HFFc6 (cell line): ENCODE results near the gene TUBB2B. TPM values are rescaled to one million over a fixed set of nuclear protein-coding genes. Genes with fewer than 3 reads are reported as not detected.
A peak's percentile ranks its signal among the peaks of the same experiment; 100 is the strongest.
"Not testable (repeated sequence)": the region's sequence is repeated elsewhere in the genome, so short reads cannot be mapped to it uniquely, and the experiment has no call there.

ENCODE experiments used
- DNase-seq: peaks from one replicate; pipeline ENCODE4 v3.0.0-alpha.2; 2018
- H3K27ac Mint-ChIP-seq: 2 replicates; pipeline ENCODE4 v1.8.0; 2020; ENCODE audit warnings: mild to moderate bottlenecking, mixed read lengths
- H3K27me3 Mint-ChIP-seq: 2 replicates; pipeline ENCODE4 v1.8.0; 2021; ENCODE audit warnings: mild to moderate bottlenecking, moderate library complexity, mixed read lengths; ENCODE audit not compliant: insufficient read depth
- H3K36me3 Mint-ChIP-seq: 2 replicates; pipeline ENCODE4 v1.8.0; 2021; ENCODE audit warnings: low read depth, mixed read lengths
- H3K4me1 Mint-ChIP-seq: 2 replicates; pipeline ENCODE4 v1.8.0; 2020; ENCODE audit warnings: low read depth, mixed read lengths
- H3K4me3 Mint-ChIP-seq: 2 replicates; pipeline ENCODE4 v1.8.0; 2020; ENCODE audit warnings: mild to moderate bottlenecking, moderate library complexity, mixed read lengths
- H3K9me3 Mint-ChIP-seq: 2 replicates; pipeline ENCODE4 v1.8.0; 2020; ENCODE audit warnings: mild to moderate bottlenecking, mixed read lengths
- CTCF ChIP-seq: fragments of 200-600 bp; sonication (generic); IDR thresholded peaks from 2 replicates; pipeline ENCODE4 v1.5.0; 2021; ENCODE audit warnings: antibody characterized with exemption, mild to moderate bottlenecking
- total RNA-seq, 6 experiments: library from RNA; stranded (reverse); fragmentation: NEBNext Ultra II Directional; extraction: Animal tissue kit (Norgen Biotek cat#: 25700); gene quantifications; 2 replicates in 1 of 6; 3 replicates in 5 of 6; pipeline ENCODE4 v1.2.3, GENCODE V29; 2021

The TUBB2B gene
- total RNA-seq, 6 experiments from 2014 or later: 0.14 to 1.3 (median 0.90) TPM

- no peak overlapping the region for H3K27ac Mint-ChIP-seq
- TF ChIP-seq CTCF: no peak
- DNase-seq: no peak
- peaks cover 7% of the 10 kb centered on the region for H3K36me3 Mint-ChIP-seq
- H3K4me3 Mint-ChIP-seq: no peak overlapping the region
- peaks cover 7% of the 10 kb centered on the region; the same call in 1 of the 2 replicates for H3K9me3 Mint-ChIP-seq
- H3K27me3 Mint-ChIP-seq: peaks cover 1% of the 10 kb centered on the region
- H3K4me1 Mint-ChIP-seq: peaks cover 50% of the 10 kb centered on the region
Observed at GRCh38 chr6:3250231-3250675, 22.8 kb upstream of the TUBB2B start.

- Mint-ChIP-seq H3K36me3 (peaks cover 7% of the 10 kb centered on the region), H3K4me1 (peaks cover 50% of the 10 kb centered on the region), H3K27ac (no peak overlapping the region), H3K27me3 (no peaks in the 10 kb centered on the region; the same call in none of the 2 replicates), H3K9me3 (peaks cover 7% of the 10 kb centered on the region; the same call in 1 of the 2 replicates), H3K4me3 (peak overlapping the region; percentile 65; the same call in 1 of the 2 replicates)
- TF ChIP-seq CTCF: no peak
- no peak for DNase-seq
Observed at GRCh38 chr6:3249821-3250220, 22.4 kb upstream of the TUBB2B start.

GRCh38 chr6:3247255-3248146 lies 20.0 kb upstream of the TUBB2B start:
- Mint-ChIP-seq H3K27ac (peak overlapping the region; percentile 97), H3K27me3 (peaks cover 5% of the 10 kb centered on the region), H3K36me3 (peaks cover 6% of the 10 kb centered on the region; the same call in 1 of the 2 replicates)

GRCh38 chr6:3245216-3245615 lies 17.8 kb upstream of the TUBB2B start:
- H3K9me3 Mint-ChIP-seq: no peaks in the 10 kb centered on the region; the same call in 1 of the 2 replicates
- peaks cover 5% of the 10 kb centered on the region for H3K27me3 Mint-ChIP-seq
- H3K36me3 Mint-ChIP-seq: peaks cover 6% of the 10 kb centered on the region; the same call in 1 of the 2 replicates
- no peak for TF ChIP-seq CTCF
- no peak overlapping the region for H3K27ac Mint-ChIP-seq
- DNase-seq: no peak
- peaks cover 35% of the 10 kb centered on the region for H3K4me1 Mint-ChIP-seq
- no peak overlapping the region for H3K4me3 Mint-ChIP-seq

More at GRCh38 chr6:3247255-3248146, 20.0 kb upstream of the TUBB2B start:
- DNase-seq: peak; percentile 92
- H3K9me3 Mint-ChIP-seq: no peaks in the 10 kb centered on the region; the same call in 1 of the 2 replicates
- no peak for TF ChIP-seq CTCF
- peak overlapping the region; percentile 88 for H3K4me3 Mint-ChIP-seq
- peaks cover 50% of the 10 kb centered on the region for H3K4me1 Mint-ChIP-seq

GRCh38 chr6:3244832-3245161 lies 17.3 kb upstream of the TUBB2B start:
- H3K27me3 Mint-ChIP-seq, H3K9me3 Mint-ChIP-seq, H3K36me3 Mint-ChIP-seq, H3K27ac Mint-ChIP-seq, DNase-seq, H3K4me3 Mint-ChIP-seq: not testable (repeated sequence)
- H3K4me1 Mint-ChIP-seq: peaks cover 35% of the 10 kb centered on the region
